GM18505 (cell line): Measurements from ENCODE around the gene CTNNA3.

Experiments used
- ATAC-seq: cut with Tn5 transposase; IDR thresholded peaks from one replicate; pipeline ENCODE4 v1.9.1; 2021; ENCODE audit not compliant: unreplicated experiment
- POLR2A ChIP-seq: IDR thresholded peaks from 4 replicates; pipeline ENCODE4 v1.6.1; 2011; ENCODE audit warnings: borderline replicate concordance; ENCODE audit not compliant: insufficient read depth, insufficient read length; ENCODE audit errors: extremely low read depth

Gene CTNNA3

GRCh38 chr10:66176772-66177171 lies 1519.2 kb downstream of the CTNNA3 start:
- no peak for ATAC-seq
- TF ChIP-seq POLR2A, result no peak

- no peak for ATAC-seq
- no peak for TF ChIP-seq POLR2A
Observed at GRCh38 chr10:66167816-66168215, 1528.2 kb downstream of the CTNNA3 start.

GRCh38 chr10:66162560-66163143 lies 1533.3 kb downstream of the CTNNA3 start:
- TF ChIP-seq POLR2A, result no peak
- ATAC-seq, result no peak

GRCh38 chr10:66151346-66151745 lies 1544.6 kb downstream of the CTNNA3 start:
- TF ChIP-seq POLR2A, result no peak
- ATAC-seq, result no peak

GRCh38 chr10:66148312-66148711 lies 1547.7 kb downstream of the CTNNA3 start:
- no peak for ATAC-seq
- no peak for TF ChIP-seq POLR2A

- no peak for ATAC-seq
- no peak for TF ChIP-seq POLR2A
Observed at GRCh38 chr10:66144016-66144415, 1552.0 kb downstream of the CTNNA3 start.

- no peak for ATAC-seq
- no peak for TF ChIP-seq POLR2A
Observed at GRCh38 chr10:66102756-66103155, 1593.2 kb downstream of the CTNNA3 start.

GRCh38 chr10:66098595-66099480 lies 1597.2 kb downstream of the CTNNA3 start:
- ATAC-seq, result no peak

GRCh38 chr10:66095610-66096009 lies 1600.4 kb downstream of the CTNNA3 start:
- no peak for ATAC-seq
- no peak for TF ChIP-seq POLR2A

More at GRCh38 chr10:66098595-66099480, 1597.2 kb downstream of the CTNNA3 start:
- TF ChIP-seq POLR2A, result no peak

- TF ChIP-seq POLR2A, result no peak
- no peak for ATAC-seq
Observed at GRCh38 chr10:66085906-66086305, 1610.1 kb downstream of the CTNNA3 start.

- TF ChIP-seq POLR2A, result no peak
- no peak for ATAC-seq
Observed at GRCh38 chr10:66071907-66072306, 1624.1 kb downstream of the CTNNA3 start.

GRCh38 chr10:66058594-66058993 lies 1637.4 kb downstream of the CTNNA3 start:
- ATAC-seq, result no peak
- no peak for TF ChIP-seq POLR2A

- no peak for TF ChIP-seq POLR2A
- no peak for ATAC-seq
Observed at GRCh38 chr10:66049335-66049734, 1646.7 kb downstream of the CTNNA3 start.

GRCh38 chr10:66045859-66046258 lies 1650.1 kb downstream of the CTNNA3 start:
- TF ChIP-seq POLR2A, result no peak
- ATAC-seq, result no peak
